SK-N-SH treated with all-trans-retinoic acid at 6 μM for 48 hours (cell line): ENCODE measurements around the gene STOX1.

Source experiments
- ATAC-seq: fragments of 200-7000 bp; cut with Tn5 transposase; 3 replicates; pipeline ENCODE4 v1.9.1; 2020; ENCODE audit warnings: mild to moderate bottlenecking, moderate library complexity
- BACH2 ChIP-seq: fragments of 250-450 bp; sonication (Bioruptor Pico); IDR thresholded peaks from 2 replicates; pipeline ENCODE4 v1.9.0; 2021; ENCODE audit warnings: mild to moderate bottlenecking, borderline replicate concordance
- CSDC2 ChIP-seq: fragments of 250-450 bp; sonication (Bioruptor Pico); IDR thresholded peaks from 2 replicates; pipeline ENCODE4 v1.5.0; 2020; ENCODE audit warnings: mild to moderate bottlenecking, moderate library complexity
- ESRRG ChIP-seq: fragments of 250-450 bp; sonication (Bioruptor Pico); IDR thresholded peaks from 2 replicates; pipeline ENCODE4 v1.6.1; 2021; ENCODE audit warnings: mild to moderate bottlenecking
- GLIS3 ChIP-seq: fragments of 250-450 bp; sonication (Bioruptor Pico); IDR thresholded peaks from 2 replicates; pipeline ENCODE4 v1.5.0; 2020; ENCODE audit warnings: mild to moderate bottlenecking, moderate library complexity
- ISL1 ChIP-seq: fragments of 250-450 bp; sonication (Bioruptor Pico); IDR thresholded peaks from 2 replicates; pipeline ENCODE4 v2.1.2; 2022; ENCODE audit warnings: mild to moderate bottlenecking, moderate library complexity
- OSR1 ChIP-seq: fragments of 250-450 bp; sonication (Bioruptor Pico); IDR thresholded peaks from 2 replicates; pipeline ENCODE4 v1.8.0; 2022; ENCODE audit warnings: moderate library complexity, mild to moderate bottlenecking, inconsistent platforms
- PPARA ChIP-seq: fragments of 250-450 bp; sonication (Bioruptor Pico); IDR thresholded peaks from 2 replicates; pipeline ENCODE4 v1.5.0; 2020; ENCODE audit warnings: mild to moderate bottlenecking, borderline replicate concordance
- RARB ChIP-seq: fragments of 250-450 bp; sonication (Bioruptor Pico); IDR thresholded peaks from 2 replicates; pipeline ENCODE4 v1.8.0; 2021; ENCODE audit warnings: mild to moderate bottlenecking, moderate library complexity
- SNAI2 ChIP-seq: fragments of 250-450 bp; sonication (Bioruptor Pico); IDR thresholded peaks from 2 replicates; pipeline ENCODE4 v1.5.0; 2020; ENCODE audit warnings: mild to moderate bottlenecking, moderate library complexity
- TCF4 ChIP-seq: fragments of 250-450 bp; sonication (Bioruptor Pico); IDR thresholded peaks from 2 replicates; pipeline ENCODE4 v1.8.0; 2021; ENCODE audit warnings: mild to moderate bottlenecking, moderate library complexity, borderline replicate concordance
- TOX ChIP-seq: fragments of 250-450 bp; sonication (Bioruptor Pico); IDR thresholded peaks from 2 replicates; pipeline ENCODE4 v1.8.0; 2021; ENCODE audit warnings: mild to moderate bottlenecking, moderate library complexity, borderline replicate concordance
- ZC3H10 ChIP-seq: fragments of 250-450 bp; sonication (Bioruptor Pico); IDR thresholded peaks from 2 replicates; pipeline ENCODE4 v1.5.1; 2021; ENCODE audit warnings: mild to moderate bottlenecking, moderate library complexity
- ZFP3 ChIP-seq: fragments of 250-450 bp; sonication (Bioruptor Pico); IDR thresholded peaks from 2 replicates; pipeline ENCODE4 v1.5.0; 2020; ENCODE audit warnings: mild to moderate bottlenecking, moderate library complexity
- ZFP30 ChIP-seq: fragments of 450-650 bp; formaldehyde crosslinking; IDR thresholded peaks from 2 replicates; pipeline ENCODE4 v1.5.0; 2022; ENCODE audit warnings: mild to moderate bottlenecking, moderate library complexity
- ZNF565 ChIP-seq: fragments of 450-650 bp; formaldehyde crosslinking; conservative IDR thresholded peaks from 2 replicates; pipeline ENCODE4 v1.5.0; 2020; ENCODE audit warnings: low read depth, mild to moderate bottlenecking, moderate library complexity
- ZNF70 ChIP-seq: fragments of 450-650 bp; formaldehyde crosslinking; IDR thresholded peaks from 2 replicates; pipeline ENCODE4 v1.5.0; 2020; ENCODE audit warnings: mild to moderate bottlenecking, moderate library complexity
- TF ChIP-seq, protein P1 (sequence below): fragments of 250-450 bp; sonication (Bioruptor Pico); IDR thresholded peaks from 2 replicates; pipeline ENCODE4 v1.5.0; 2020; ENCODE audit warnings: mild to moderate bottlenecking, moderate library complexity
- TF ChIP-seq, protein P2 (sequence below): fragments of 250-450 bp; sonication (Bioruptor Pico); IDR thresholded peaks from 2 replicates; pipeline ENCODE4 v1.5.1; 2021; ENCODE audit warnings: mild to moderate bottlenecking, moderate library complexity
- TF ChIP-seq, protein P3 (sequence below): fragments of 250-450 bp; sonication (Bioruptor Pico); IDR thresholded peaks from 2 replicates; pipeline ENCODE4 v1.5.1; 2020; ENCODE audit warnings: low read depth, mild to moderate bottlenecking, moderate library complexity
- TF ChIP-seq, protein P4 (sequence below): fragments of 250-450 bp; sonication (Bioruptor Pico); IDR thresholded peaks from 2 replicates; pipeline ENCODE4 v1.8.0; 2021; ENCODE audit warnings: low read depth, mild to moderate bottlenecking, moderate library complexity, borderline replicate concordance
- TF ChIP-seq, protein P5 (sequence below): fragments of 250-450 bp; sonication (Bioruptor Pico); IDR thresholded peaks from 2 replicates; pipeline ENCODE4 v1.8.0; 2020; ENCODE audit warnings: mild to moderate bottlenecking, moderate library complexity, borderline replicate concordance

Gene STOX1

DNA sequence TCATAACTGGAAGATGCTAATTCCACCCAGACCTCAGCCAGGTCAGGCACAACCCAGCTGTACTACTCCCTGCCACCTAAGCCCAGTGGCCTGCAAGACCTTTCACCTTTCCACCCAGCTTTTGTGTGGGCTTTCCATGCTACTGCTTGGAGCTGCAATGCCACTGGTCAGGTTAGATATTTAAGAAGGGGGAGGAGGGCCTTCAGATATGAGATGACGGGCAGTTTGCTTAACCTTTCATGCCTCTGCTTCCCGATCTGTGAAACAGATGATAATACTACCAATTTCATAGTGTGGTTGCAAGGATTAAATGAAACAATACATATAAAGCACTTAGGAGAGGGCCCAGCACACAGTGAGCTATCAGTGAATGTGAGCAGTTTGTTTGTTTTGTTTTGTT is 20.9 kb downstream of the STOX1 start:
- ATAC-seq, result no peak
- TF ChIP-seq, protein P1, sequence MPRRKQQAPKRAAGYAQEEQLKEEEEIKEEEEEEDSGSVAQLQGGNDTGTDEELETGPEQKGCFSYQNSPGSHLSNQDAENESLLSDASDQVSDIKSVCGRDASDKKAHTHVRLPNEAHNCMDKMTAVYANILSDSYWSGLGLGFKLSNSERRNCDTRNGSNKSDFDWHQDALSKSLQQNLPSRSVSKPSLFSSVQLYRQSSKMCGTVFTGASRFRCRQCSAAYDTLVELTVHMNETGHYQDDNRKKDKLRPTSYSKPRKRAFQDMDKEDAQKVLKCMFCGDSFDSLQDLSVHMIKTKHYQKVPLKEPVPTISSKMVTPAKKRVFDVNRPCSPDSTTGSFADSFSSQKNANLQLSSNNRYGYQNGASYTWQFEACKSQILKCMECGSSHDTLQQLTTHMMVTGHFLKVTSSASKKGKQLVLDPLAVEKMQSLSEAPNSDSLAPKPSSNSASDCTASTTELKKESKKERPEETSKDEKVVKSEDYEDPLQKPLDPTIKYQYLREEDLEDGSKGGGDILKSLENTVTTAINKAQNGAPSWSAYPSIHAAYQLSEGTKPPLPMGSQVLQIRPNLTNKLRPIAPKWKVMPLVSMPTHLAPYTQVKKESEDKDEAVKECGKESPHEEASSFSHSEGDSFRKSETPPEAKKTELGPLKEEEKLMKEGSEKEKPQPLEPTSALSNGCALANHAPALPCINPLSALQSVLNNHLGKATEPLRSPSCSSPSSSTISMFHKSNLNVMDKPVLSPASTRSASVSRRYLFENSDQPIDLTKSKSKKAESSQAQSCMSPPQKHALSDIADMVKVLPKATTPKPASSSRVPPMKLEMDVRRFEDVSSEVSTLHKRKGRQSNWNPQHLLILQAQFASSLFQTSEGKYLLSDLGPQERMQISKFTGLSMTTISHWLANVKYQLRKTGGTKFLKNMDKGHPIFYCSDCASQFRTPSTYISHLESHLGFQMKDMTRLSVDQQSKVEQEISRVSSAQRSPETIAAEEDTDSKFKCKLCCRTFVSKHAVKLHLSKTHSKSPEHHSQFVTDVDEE (CRISPR knock-in tag), result no peak
- TF ChIP-seq ZFP3 (CRISPR knock-in tag) (no peak), ZNF565 (CRISPR knock-in tag) (no peak), CSDC2 (CRISPR knock-in tag) (no peak), ZNF70 (CRISPR knock-in tag) (no peak), OSR1 (no peak), PPARA (CRISPR knock-in tag) (no peak), BACH2 (CRISPR knock-in tag) (no peak), ISL1 (CRISPR knock-in tag) (no peak), SNAI2 (CRISPR knock-in tag) (no peak), RARB (CRISPR knock-in tag) (no peak), ESRRG (no peak), ZFP30 (CRISPR knock-in tag) (no peak), GLIS3 (CRISPR knock-in tag) (no peak), TOX (no peak), ZC3H10 (CRISPR knock-in tag) (no peak)
- TF ChIP-seq, protein P2, sequence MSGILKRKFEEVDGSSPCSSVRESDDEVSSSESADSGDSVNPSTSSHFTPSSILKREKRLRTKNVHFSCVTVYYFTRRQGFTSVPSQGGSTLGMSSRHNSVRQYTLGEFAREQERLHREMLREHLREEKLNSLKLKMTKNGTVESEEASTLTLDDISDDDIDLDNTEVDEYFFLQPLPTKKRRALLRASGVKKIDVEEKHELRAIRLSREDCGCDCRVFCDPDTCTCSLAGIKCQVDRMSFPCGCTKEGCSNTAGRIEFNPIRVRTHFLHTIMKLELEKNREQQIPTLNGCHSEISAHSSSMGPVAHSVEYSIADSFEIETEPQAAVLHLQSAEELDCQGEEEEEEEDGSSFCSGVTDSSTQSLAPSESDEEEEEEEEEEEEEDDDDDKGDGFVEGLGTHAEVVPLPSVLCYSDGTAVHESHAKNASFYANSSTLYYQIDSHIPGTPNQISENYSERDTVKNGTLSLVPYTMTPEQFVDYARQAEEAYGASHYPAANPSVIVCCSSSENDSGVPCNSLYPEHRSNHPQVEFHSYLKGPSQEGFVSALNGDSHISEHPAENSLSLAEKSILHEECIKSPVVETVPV (CRISPR knock-in tag), result no peak
- TF ChIP-seq, protein P3, sequence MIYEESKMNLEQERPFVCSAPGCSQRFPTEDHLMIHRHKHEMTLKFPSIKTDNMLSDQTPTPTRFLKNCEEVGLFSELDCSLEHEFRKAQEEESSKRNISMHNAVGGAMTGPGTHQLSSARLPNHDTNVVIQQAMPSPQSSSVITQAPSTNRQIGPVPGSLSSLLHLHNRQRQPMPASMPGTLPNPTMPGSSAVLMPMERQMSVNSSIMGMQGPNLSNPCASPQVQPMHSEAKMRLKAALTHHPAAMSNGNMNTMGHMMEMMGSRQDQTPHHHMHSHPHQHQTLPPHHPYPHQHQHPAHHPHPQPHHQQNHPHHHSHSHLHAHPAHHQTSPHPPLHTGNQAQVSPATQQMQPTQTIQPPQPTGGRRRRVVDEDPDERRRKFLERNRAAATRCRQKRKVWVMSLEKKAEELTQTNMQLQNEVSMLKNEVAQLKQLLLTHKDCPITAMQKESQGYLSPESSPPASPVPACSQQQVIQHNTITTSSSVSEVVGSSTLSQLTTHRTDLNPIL (CRISPR knock-in tag), result no peak

DNA sequence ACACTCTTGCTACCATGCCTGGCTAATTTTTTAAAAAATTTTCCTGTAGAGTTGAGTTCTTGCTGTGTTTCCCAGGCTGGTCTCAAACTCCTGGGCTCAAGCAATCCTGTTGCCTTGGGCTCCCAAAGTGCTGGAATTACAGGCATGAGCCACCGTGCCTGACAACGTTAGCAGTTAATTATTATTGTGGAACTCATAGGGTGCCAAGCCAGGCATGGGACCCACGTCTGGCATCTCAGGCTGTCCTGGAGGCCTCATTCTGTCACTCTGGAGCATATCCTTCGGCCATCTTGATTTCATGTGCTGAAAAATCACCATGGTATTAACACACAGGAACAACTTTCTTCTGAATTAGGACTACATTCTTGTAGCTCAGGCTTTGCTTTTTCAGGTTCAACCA is 21.5 kb downstream of the STOX1 start:
- TF ChIP-seq ZFP30 (CRISPR knock-in tag), result no peak
- no peak for TF ChIP-seq ZNF70 (CRISPR knock-in tag)
- TF ChIP-seq, protein P4, sequence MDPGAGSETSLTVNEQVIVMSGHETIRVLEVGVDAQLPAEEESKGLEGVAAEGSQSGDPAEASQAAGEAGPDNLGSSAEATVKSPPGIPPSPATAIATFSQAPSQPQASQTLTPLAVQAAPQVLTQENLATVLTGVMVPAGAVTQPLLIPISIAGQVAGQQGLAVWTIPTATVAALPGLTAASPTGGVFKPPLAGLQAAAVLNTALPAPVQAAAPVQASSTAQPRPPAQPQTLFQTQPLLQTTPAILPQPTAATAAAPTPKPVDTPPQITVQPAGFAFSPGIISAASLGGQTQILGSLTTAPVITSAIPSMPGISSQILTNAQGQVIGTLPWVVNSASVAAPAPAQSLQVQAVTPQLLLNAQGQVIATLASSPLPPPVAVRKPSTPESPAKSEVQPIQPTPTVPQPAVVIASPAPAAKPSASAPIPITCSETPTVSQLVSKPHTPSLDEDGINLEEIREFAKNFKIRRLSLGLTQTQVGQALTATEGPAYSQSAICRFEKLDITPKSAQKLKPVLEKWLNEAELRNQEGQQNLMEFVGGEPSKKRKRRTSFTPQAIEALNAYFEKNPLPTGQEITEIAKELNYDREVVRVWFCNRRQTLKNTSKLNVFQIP (CRISPR knock-in tag), result no peak
- TF ChIP-seq, protein P2 (CRISPR knock-in tag), result no peak
- TF ChIP-seq, protein P5, sequence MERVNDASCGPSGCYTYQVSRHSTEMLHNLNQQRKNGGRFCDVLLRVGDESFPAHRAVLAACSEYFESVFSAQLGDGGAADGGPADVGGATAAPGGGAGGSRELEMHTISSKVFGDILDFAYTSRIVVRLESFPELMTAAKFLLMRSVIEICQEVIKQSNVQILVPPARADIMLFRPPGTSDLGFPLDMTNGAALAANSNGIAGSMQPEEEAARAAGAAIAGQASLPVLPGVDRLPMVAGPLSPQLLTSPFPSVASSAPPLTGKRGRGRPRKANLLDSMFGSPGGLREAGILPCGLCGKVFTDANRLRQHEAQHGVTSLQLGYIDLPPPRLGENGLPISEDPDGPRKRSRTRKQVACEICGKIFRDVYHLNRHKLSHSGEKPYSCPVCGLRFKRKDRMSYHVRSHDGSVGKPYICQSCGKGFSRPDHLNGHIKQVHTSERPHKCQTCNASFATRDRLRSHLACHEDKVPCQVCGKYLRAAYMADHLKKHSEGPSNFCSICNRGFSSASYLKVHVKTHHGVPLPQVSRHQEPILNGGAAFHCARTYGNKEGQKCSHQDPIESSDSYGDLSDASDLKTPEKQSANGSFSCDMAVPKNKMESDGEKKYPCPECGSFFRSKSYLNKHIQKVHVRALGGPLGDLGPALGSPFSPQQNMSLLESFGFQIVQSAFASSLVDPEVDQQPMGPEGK (CRISPR knock-in tag), result no peak
- no peak for TF ChIP-seq TCF4 (CRISPR knock-in tag)
- TF ChIP-seq BACH2 (CRISPR knock-in tag), result no peak
- no peak for TF ChIP-seq RARB (CRISPR knock-in tag)
- no peak for TF ChIP-seq PPARA (CRISPR knock-in tag)
- TF ChIP-seq OSR1, result no peak
- TF ChIP-seq ESRRG, result no peak

More for the DNA sequence above, 21.5 kb downstream of the STOX1 start:
- no peak for ATAC-seq
